ES-I3 (cell line): ENCODE results near the gene CCDC148.

Source experiments
- H3K36me3 ChIP-seq: 2 replicates; pipeline ENCODE4 v1.6.1; 2013; ENCODE audit warnings: mild to moderate bottlenecking, low read length, control low read depth, moderate library complexity; ENCODE audit not compliant: insufficient read depth
- H3K4me1 ChIP-seq: 2 replicates; pipeline ENCODE4 v1.6.1; 2013; ENCODE audit warnings: mild to moderate bottlenecking, control low read depth, low read length; ENCODE audit not compliant: insufficient read depth
- H3K9ac ChIP-seq: 2 replicates; pipeline ENCODE4 v1.6.1; 2013; ENCODE audit warnings: low read depth, mild to moderate bottlenecking, low read length, moderate library complexity
- H3K9me3 ChIP-seq: 2 replicates; pipeline ENCODE4 v1.6.1; 2013; ENCODE audit warnings: mild to moderate bottlenecking, low read length, moderate library complexity; ENCODE audit not compliant: control insufficient read depth, insufficient read depth

Gene CCDC148

GRCh38 chr2:158134055-158134454, 322.5 kb downstream of the CCDC148 start:
- H3K9me3 ChIP-seq = no peaks in the 10 kb centered on the region
- H3K4me1 ChIP-seq = no peaks in the 10 kb centered on the region; the same call in 1 of the 2 replicates
- H3K9ac ChIP-seq = no peak overlapping the region
- no peaks in the 10 kb centered on the region for H3K36me3 ChIP-seq

GRCh38 chr2:158131919-158132566, 324.5 kb downstream of the CCDC148 start:
- no peaks in the 10 kb centered on the region; the same call in 1 of the 2 replicates for H3K4me1 ChIP-seq
- no peaks in the 10 kb centered on the region for H3K36me3 ChIP-seq
- no peak overlapping the region for H3K9ac ChIP-seq

GRCh38 chr2:158131483-158131912, 325.1 kb downstream of the CCDC148 start:
- H3K36me3 ChIP-seq = no peaks in the 10 kb centered on the region
- no peaks in the 10 kb centered on the region for H3K9me3 ChIP-seq
- no peak overlapping the region for H3K9ac ChIP-seq
- H3K4me1 ChIP-seq = no peaks in the 10 kb centered on the region; the same call in 1 of the 2 replicates

More at GRCh38 chr2:158131919-158132566, 324.5 kb downstream of the CCDC148 start:
- no peaks in the 10 kb centered on the region for H3K9me3 ChIP-seq

- Histone ChIP-seq H3K9me3 (no peaks in the 10 kb centered on the region), H3K36me3 (no peaks in the 10 kb centered on the region), H3K9ac (no peak overlapping the region), H3K4me1 (peaks cover 1% of the 10 kb centered on the region; the same call in 1 of the 2 replicates)
Observed at GRCh38 chr2:158130832-158131473, 325.6 kb downstream of the CCDC148 start.

GRCh38 chr2:158129037-158129436, 327.5 kb downstream of the CCDC148 start:
- Histone ChIP-seq H3K9me3 (no peaks in the 10 kb centered on the region), H3K9ac (no peak overlapping the region), H3K36me3 (no peaks in the 10 kb centered on the region), H3K4me1 (peaks cover 5% of the 10 kb centered on the region; the same call in 1 of the 2 replicates)

GRCh38 chr2:158128168-158128973, 328.2 kb downstream of the CCDC148 start:
- H3K9ac ChIP-seq = no peak overlapping the region
- no peaks in the 10 kb centered on the region for H3K36me3 ChIP-seq
- peaks cover 5% of the 10 kb centered on the region; the same call in 1 of the 2 replicates for H3K4me1 ChIP-seq

GRCh38 chr2:158127380-158127804, 329.2 kb downstream of the CCDC148 start:
- no peaks in the 10 kb centered on the region for H3K36me3 ChIP-seq
- H3K9ac ChIP-seq = no peak overlapping the region
- peaks cover 5% of the 10 kb centered on the region; the same call in 1 of the 2 replicates for H3K4me1 ChIP-seq
- H3K9me3 ChIP-seq = no peaks in the 10 kb centered on the region

More at GRCh38 chr2:158128168-158128973, 328.2 kb downstream of the CCDC148 start:
- H3K9me3 ChIP-seq = no peaks in the 10 kb centered on the region

- H3K9me3 ChIP-seq = no peaks in the 10 kb centered on the region
- H3K4me1 ChIP-seq = peaks cover 5% of the 10 kb centered on the region; the same call in 1 of the 2 replicates
- no peaks in the 10 kb centered on the region for H3K36me3 ChIP-seq
- no peak overlapping the region for H3K9ac ChIP-seq
Observed at GRCh38 chr2:158125756-158126498, 330.6 kb downstream of the CCDC148 start.

GRCh38 chr2:158124896-158125295, 331.7 kb downstream of the CCDC148 start:
- peaks cover 5% of the 10 kb centered on the region; the same call in 1 of the 2 replicates for H3K4me1 ChIP-seq
- H3K36me3 ChIP-seq = no peaks in the 10 kb centered on the region
- H3K9ac ChIP-seq = no peak overlapping the region
- H3K9me3 ChIP-seq = no peaks in the 10 kb centered on the region
